Measurements from ENCODE around the gene BUB1.
"Not testable (repeated sequence)": the region's sequence is repeated elsewhere in the genome, so short reads cannot be mapped to it uniquely, and the experiment has no call there.

Gene BUB1

GRCh38 chr2:110690083-110690965 lies 12.5 kb upstream of the BUB1 start:
- no peak for DNase-seq

GRCh38 chr2:110688594-110689091 lies 10.8 kb upstream of the BUB1 start:
- no peak for DNase-seq

- DNase-seq, result not testable (repeated sequence)
Observed at GRCh38 chr2:110687775-110688484, 10.1 kb upstream of the BUB1 start.

- DNase-seq, result no peak
Observed at GRCh38 chr2:110682872-110683271, 5.0 kb upstream of the BUB1 start.

GRCh38 chr2:110682267-110682666 lies 4.4 kb upstream of the BUB1 start:
- DNase-seq, result no peak

GRCh38 chr2:110680709-110681108 lies 2.8 kb upstream of the BUB1 start:
- no peak for DNase-seq

- DNase-seq, result no peak
Observed at GRCh38 chr2:110679865-110680264, 2.0 kb upstream of the BUB1 start.

GRCh38 chr2:110679337-110679707 lies 1.5 kb upstream of the BUB1 start:
- DNase-seq, result peak in 1 of 2 donors; percentile 9

GRCh38 chr2:110678457-110679336 lies 834 bp upstream of the BUB1 start:
- no peak for DNase-seq

GRCh38 chr2:110677080-110677479 lies 783 bp downstream of the BUB1 start:
- peak in 1 of 2 donors; percentile 23 for DNase-seq

- DNase-seq, result peak in 1 of 2 donors; percentile 15
Observed at GRCh38 chr2:110675679-110676078, 2.2 kb downstream of the BUB1 start.

- DNase-seq, result peak; percentile 81 to 83
Observed at GRCh38 chr2:110674620-110675555, 3.0 kb downstream of the BUB1 start.

GRCh38 chr2:110673201-110673600 lies 4.7 kb downstream of the BUB1 start:
- DNase-seq, result no peak

GRCh38 chr2:110670826-110671225 lies 7.0 kb downstream of the BUB1 start:
- no peak for DNase-seq

- no peak for DNase-seq
Observed at GRCh38 chr2:110669079-110669478, 8.8 kb downstream of the BUB1 start.

- DNase-seq, result no peak
Observed at GRCh38 chr2:110667071-110667470, 10.8 kb downstream of the BUB1 start.

GRCh38 chr2:110664135-110664534 lies 13.7 kb downstream of the BUB1 start:
- no peak for DNase-seq

- no peak for DNase-seq
Observed at GRCh38 chr2:110662560-110662959, 15.3 kb downstream of the BUB1 start.

GRCh38 chr2:110660558-110660957 lies 17.3 kb downstream of the BUB1 start:
- DNase-seq, result no peak

- no peak for DNase-seq
Observed at GRCh38 chr2:110659248-110659647, 18.6 kb downstream of the BUB1 start.

- DNase-seq, result peak in 1 of 2 donors; percentile 58
Observed at GRCh38 chr2:110657724-110658305, 20.0 kb downstream of the BUB1 start.
